Gastrocnemius medialis (tissue), 4 donors: Measurements from ENCODE around the gene FAM174C. TPM values are rescaled to one million over a fixed set of nuclear protein-coding genes. Genes with fewer than 3 reads are reported as not detected.

ENCODE experiments used
- ATAC-seq, 2 donors: fragments of 150-250 bp; one replicate each; pipeline ENCODE4 v1.9.1; 2016
- DNase-seq, 2 donors: peaks; one replicate each; pipeline ENCODE4 v3.0.0-alpha.2; 2019
- H3K27ac ChIP-seq, 4 donors: fragments of 200-600 bp; sonication (generic); 1 replicate in 1 of 4; 2 replicates in 3 of 4; pipeline ENCODE4 v1.5.1; 2016 to 2018; ENCODE audit warnings: mild to moderate bottlenecking in 2 of 4, moderate library complexity in 1 of 4
- H3K27me3 ChIP-seq, 3 donors: fragments of 200-600 bp; sonication (generic) in 2 of 3; 1 replicate in 1 of 3; 2 replicates in 2 of 3; pipeline versions ENCODE4 v1.5.1 to v1.6.0; 2016 to 2019; ENCODE audit warnings: mild to moderate bottlenecking in 1 of 3, moderate library complexity in 1 of 3
- H3K36me3 ChIP-seq, 2 donors: fragments of 200-600 bp; sonication (generic) in 1 of 2; one replicate each; pipeline ENCODE4 v1.5.1; 2017 to 2018
- H3K4me1 ChIP-seq, 2 donors: fragments of 200-600 bp; sonication (generic) in 1 of 2; one replicate each; pipeline ENCODE4 v1.5.1; 2016 to 2017; ENCODE audit warnings: mild to moderate bottlenecking in 2 of 2
- H3K4me3 ChIP-seq, 4 donors: fragments of 200-600 bp; sonication (generic) in 3 of 4; 1 replicate in 1 of 4; 2 replicates in 3 of 4; pipeline ENCODE4 v1.5.1; 2016 to 2019; ENCODE audit warnings: mild to moderate bottlenecking in 2 of 4
- H3K9me3 ChIP-seq, 3 donors: fragments of 200-600 bp; sonication (generic) in 2 of 3; 1 replicate in 1 of 3; 2 replicates in 2 of 3; pipeline ENCODE4 v1.5.1; 2016 to 2019
- POLR2A ChIP-seq, 2 donors: fragments of 450-650 bp; IDR thresholded peaks; one replicate each; pipeline ENCODE4 v1.6.1; 2017; ENCODE audit warnings: antibody characterized with exemption in 2 of 2, mild to moderate bottlenecking in 2 of 2, moderate library complexity in 2 of 2
- in situ Hi-C, 4 donors: fragments of 200-750 bp; cut with MboI; loops; one replicate each; pipeline versions ENCODE4 v1.15.0 to v1.8.0; 2017; ENCODE audit warnings: low sequenced_read_pairs in 4 of 4
- intact Hi-C: fragments of 100-400 bp; cut with DNase I; formaldehyde crosslinking; loops from one replicate; pipeline ENCODE4 v1.15.1; 2023; ENCODE audit warnings: low total_unique reads
- total RNA-seq, 4 donors: library from RNA; depleted of rRNA; stranded (reverse); fragments of >200 nt; gene quantifications; one replicate each; pipeline versions ENCODE4 v1.1.0 to v1.2.3, GENCODE V29; 2016
- TF ChIP-seq, protein P1 (sequence below), 5 experiments: fragments of 450-650 bp in 3 of 5; fragments of 200-600 bp in 2 of 5; sonication (generic) in 2 of 5; IDR thresholded peaks in 4 of 5; conservative IDR thresholded peaks in 1 of 5; 1 replicate in 4 of 5; 2 replicates in 1 of 5; pipeline ENCODE4 v1.5.1; 2016 to 2019; ENCODE audit warnings: antibody characterized with exemption in 5 of 5, mild to moderate bottlenecking in 3 of 5, moderate library complexity in 3 of 5

Gene FAM174C
- total RNA-seq, 4 donors from 2014 or later, result 18.7 to 36.7 (median 28.7) TPM

DNA sequence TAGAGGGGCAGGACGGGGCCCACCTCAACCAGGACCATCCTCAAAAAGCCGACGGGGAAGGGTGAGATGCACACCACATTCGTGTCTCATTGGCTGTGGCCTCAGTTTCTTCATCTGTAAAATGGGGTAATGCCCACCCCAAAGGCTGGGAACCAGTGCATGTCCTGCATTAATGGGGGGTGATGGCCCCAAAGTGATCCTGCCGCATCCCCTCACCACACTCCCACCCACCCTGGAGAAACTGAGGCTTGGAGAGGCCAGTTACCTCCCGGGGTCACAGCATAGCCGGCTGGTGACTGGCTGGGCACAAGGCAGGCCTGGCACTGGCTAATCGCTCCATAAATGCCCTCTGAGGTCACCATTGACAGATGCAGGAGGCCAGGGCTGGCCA, 27.6 kb upstream of the FAM174C start:
- DNase-seq (no peak), ATAC-seq (no peak)
- intact Hi-C loops, result loop anchor here (5.0 to 10.0 kb wide), 2 partner anchors 815 to 917 kb away; partner anchors contain the start of gene DOT1L
- TF ChIP-seq, protein P1, sequence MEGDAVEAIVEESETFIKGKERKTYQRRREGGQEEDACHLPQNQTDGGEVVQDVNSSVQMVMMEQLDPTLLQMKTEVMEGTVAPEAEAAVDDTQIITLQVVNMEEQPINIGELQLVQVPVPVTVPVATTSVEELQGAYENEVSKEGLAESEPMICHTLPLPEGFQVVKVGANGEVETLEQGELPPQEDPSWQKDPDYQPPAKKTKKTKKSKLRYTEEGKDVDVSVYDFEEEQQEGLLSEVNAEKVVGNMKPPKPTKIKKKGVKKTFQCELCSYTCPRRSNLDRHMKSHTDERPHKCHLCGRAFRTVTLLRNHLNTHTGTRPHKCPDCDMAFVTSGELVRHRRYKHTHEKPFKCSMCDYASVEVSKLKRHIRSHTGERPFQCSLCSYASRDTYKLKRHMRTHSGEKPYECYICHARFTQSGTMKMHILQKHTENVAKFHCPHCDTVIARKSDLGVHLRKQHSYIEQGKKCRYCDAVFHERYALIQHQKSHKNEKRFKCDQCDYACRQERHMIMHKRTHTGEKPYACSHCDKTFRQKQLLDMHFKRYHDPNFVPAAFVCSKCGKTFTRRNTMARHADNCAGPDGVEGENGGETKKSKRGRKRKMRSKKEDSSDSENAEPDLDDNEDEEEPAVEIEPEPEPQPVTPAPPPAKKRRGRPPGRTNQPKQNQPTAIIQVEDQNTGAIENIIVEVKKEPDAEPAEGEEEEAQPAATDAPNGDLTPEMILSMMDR (IDR thresholded peaks at IDR 0.05 in 4 of 5, conservative IDR thresholded peaks at IDR 0.05 in 1 of 5), result no peak
- peak; percentile 25 to 41 for TF ChIP-seq POLR2A (IDR thresholded peaks at IDR 0.05)
- no peaks in the 10 kb centered on the region for H3K27me3 ChIP-seq
- in situ Hi-C loops, result no loop called here
- peaks cover 55 to 68% of the 10 kb centered on the region in 2 donors for H3K4me1 ChIP-seq
- H3K36me3 ChIP-seq, result peaks cover 0 to 7% of the 10 kb centered on the region in 2 donors
- H3K9me3 ChIP-seq, result no peaks in the 10 kb centered on the region
- H3K4me3 ChIP-seq, result peak overlapping the region; percentile 57 to 89 (median 78)
- H3K27ac ChIP-seq, result peak overlapping the region; percentile 93 to 100 (median 97)

DNA sequence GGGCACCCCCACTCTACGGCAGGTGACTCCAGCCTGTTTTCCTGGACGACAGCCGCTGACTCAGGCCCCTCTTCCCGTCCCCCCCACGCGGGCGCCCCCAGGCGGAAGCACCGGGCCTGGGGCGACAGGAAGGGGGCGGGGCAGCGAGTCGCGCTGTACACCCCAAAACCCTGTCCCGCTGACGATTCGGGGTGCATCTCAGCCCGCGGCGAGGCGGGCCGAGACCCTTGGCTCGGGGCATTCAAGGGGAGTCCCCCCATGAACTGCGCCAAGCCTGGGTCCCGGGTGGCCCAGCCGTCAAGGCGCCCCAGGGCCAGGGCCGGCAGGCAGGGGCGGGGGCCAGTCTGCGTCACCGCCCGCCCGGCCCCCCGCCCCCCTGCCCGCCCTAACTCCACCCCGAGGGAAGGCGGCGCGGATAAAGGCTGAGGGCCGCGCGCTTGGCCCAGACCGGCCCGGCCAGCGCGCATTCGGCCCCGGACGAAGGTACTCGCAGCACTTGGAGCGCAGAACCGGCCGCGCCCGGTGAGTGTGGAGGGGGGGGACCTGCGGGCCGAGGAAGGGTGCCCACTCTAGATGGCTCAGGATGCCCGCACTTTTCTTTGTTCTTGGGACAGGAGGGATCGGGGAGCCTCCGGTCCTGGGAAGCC, 27.1 kb upstream of the FAM174C start, which contains the start of gene MIDN:
Gene MIDN (plus strand): TSS at position 445 of the 647 bp plus-strand sequence. CDS start 1,714 bp downstream, outside the sequence.
- peak; percentile 92 to 94 for TF ChIP-seq POLR2A (IDR thresholded peaks at IDR 0.05)
- TF ChIP-seq, protein P1 (IDR thresholded peaks at IDR 0.05 in 4 of 5, conservative IDR thresholded peaks at IDR 0.05 in 1 of 5), result peak; percentile 26 to 61 (median 53)
- intact Hi-C loops, result loop anchor here (5.0 to 10.0 kb wide), 2 partner anchors 814 to 917 kb away; partner anchors contain the start of gene DOT1L
- in situ Hi-C loops, result no loop called here
- ATAC-seq (peak; percentile 12 to 24), DNase-seq (peak; percentile 90 to 96)
- peak within 1 kb of the TSS; percentile 57 to 89 (median 78) for H3K4me3 ChIP-seq
- peaks cover 50 to 68% of the 10 kb centered on the region in 2 donors for H3K4me1 ChIP-seq
- no peaks in the 10 kb centered on the region for H3K27me3 ChIP-seq
- H3K36me3 ChIP-seq, result peaks cover 0 to 7% of the 10 kb centered on the region in 2 donors
- no peaks in the 10 kb centered on the region for H3K9me3 ChIP-seq
- peak within 1 kb of the TSS; percentile 93 to 100 (median 97) for H3K27ac ChIP-seq

DNA sequence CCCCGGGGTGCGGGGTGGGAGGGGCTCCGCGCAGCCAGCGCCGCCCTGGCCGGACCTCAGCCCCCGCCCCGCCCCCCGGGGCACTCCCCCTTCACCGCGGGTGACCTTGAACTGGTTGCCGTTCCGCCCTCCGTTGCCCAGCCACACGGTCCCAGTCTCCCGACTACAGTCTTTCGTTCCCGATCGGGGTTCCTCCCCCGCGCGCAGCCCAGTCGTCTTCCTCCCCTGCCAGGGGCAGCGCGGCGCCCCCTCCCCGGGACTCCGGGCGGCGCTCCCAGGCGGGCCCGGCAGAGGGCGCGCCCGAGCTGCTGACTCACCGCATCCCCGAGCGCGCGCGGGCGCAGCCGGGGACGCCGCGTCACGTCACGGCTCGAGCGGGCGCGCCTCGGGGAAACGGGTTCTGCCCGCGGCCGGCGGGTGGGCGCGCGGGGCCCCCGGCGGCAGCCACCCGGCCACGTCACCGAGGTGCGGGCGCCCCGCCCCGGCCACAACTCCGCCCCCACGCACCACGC, 26.5 kb upstream of the FAM174C start:
- no peak for TF ChIP-seq POLR2A (IDR thresholded peaks at IDR 0.05)
- TF ChIP-seq, protein P1 (IDR thresholded peaks at IDR 0.05 in 4 of 5, conservative IDR thresholded peaks at IDR 0.05 in 1 of 5), result peak; percentile 59 to 98 (median 98)
- DNase-seq (peak; percentile 65 to 82), ATAC-seq (peak; percentile 9 to 17)
- Histone ChIP-seq H3K9me3 (no peaks in the 10 kb centered on the region), H3K36me3 (peaks cover 0 to 13% of the 10 kb centered on the region in 2 donors), H3K4me3 (peak overlapping the region; percentile 57 to 89 (median 78)), H3K4me1 (peaks cover 50 to 67% of the 10 kb centered on the region in 2 donors), H3K27me3 (no peaks in the 10 kb centered on the region), H3K27ac (peak overlapping the region; percentile 93 to 100 (median 97))
- intact Hi-C loops (loop anchor here (1.0 to 10.0 kb wide), 3 partner anchors 12 to 916 kb away; partner anchors contain the start of gene DOT1L), in situ Hi-C loops (no loop called here)

DNA sequence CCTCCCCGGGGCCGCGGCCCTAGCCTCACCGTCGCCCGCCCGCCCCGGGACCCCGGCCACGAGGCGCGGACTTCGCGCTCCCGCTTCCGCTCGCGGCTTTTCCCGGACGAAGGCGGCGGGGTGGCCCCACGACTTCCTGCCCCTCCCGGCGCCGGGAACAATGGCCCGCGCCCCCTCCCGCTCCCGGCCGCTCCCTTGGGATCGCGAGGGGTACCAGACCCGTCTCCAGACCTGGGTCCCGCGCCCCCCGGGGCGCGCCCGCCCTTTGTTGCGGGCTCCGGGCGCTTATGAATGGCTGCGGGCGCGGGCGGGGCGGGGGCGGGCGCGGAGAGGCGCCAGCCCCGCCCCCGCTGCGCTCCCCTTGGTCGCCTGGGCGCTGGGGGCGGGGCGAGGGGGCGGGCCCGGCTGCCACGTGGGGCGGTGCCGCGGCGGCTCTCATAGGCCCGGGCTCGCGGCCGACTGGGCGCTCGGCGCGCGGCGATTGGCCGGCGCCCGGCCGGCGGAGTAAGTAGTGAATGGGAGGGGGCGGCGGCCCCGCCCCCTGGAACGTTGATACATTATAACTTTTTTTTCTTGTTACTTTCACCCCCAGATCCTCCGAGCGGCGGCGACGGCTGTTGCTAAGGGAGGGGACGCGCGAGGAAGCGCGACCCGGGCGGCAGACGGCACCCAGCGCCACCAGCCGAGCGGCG, 25.9 kb upstream of the FAM174C start:
- no peaks in the 10 kb centered on the region for H3K27me3 ChIP-seq
- in situ Hi-C loops, result no loop called here
- intact Hi-C loops, result loop anchor here (1.0 to 10.0 kb wide), 3 partner anchors 12 to 915 kb away; partner anchors contain the start of gene DOT1L
- ATAC-seq (peak; percentile 12), DNase-seq (peak; percentile 87 to 94)
- TF ChIP-seq, protein P1 (IDR thresholded peaks at IDR 0.05 in 4 of 5, conservative IDR thresholded peaks at IDR 0.05 in 1 of 5), result no peak
- peak; percentile 94 to 100 for TF ChIP-seq POLR2A (IDR thresholded peaks at IDR 0.05)
- H3K27ac ChIP-seq, result peak overlapping the region; percentile 95 to 100 (median 98)
- peaks cover 0 to 17% of the 10 kb centered on the region in 2 donors for H3K36me3 ChIP-seq
- no peaks in the 10 kb centered on the region for H3K9me3 ChIP-seq
- peak overlapping the region; percentile 69 to 89 (median 85) for H3K4me3 ChIP-seq
- peaks cover 51 to 67% of the 10 kb centered on the region in 2 donors for H3K4me1 ChIP-seq
